GM12892 (cell line): ENCODE measurements around the gene WDR27.

ENCODE experiments used
- DNase-seq: peaks from one replicate; pipeline ENCODE4 v3.0.0; 2011; ENCODE audit not compliant: insufficient read length
- FAIRE-seq: peaks from 2 replicates; lab custom pipeline; 2011; peaks lifted over from hg19 to GRCh38; lab: Jason Lieb, UNC
- POLR2A ChIP-seq: IDR thresholded peaks from 2 replicates; pipeline ENCODE4 v1.6.1; 2011; ENCODE audit warnings: low read depth, low read length, control low read depth
- POLR2AphosphoS5 ChIP-seq: IDR thresholded peaks from 2 replicates; pipeline ENCODE4 v1.6.1; 2011; ENCODE audit warnings: low read depth, low read length, control low read depth
- TAF1 ChIP-seq: IDR thresholded peaks from 2 replicates; pipeline ENCODE4 v1.6.1; 2011; ENCODE audit warnings: low read depth, mild to moderate bottlenecking, control low read depth, low read length, borderline replicate concordance

WDR27 gene

DNA sequence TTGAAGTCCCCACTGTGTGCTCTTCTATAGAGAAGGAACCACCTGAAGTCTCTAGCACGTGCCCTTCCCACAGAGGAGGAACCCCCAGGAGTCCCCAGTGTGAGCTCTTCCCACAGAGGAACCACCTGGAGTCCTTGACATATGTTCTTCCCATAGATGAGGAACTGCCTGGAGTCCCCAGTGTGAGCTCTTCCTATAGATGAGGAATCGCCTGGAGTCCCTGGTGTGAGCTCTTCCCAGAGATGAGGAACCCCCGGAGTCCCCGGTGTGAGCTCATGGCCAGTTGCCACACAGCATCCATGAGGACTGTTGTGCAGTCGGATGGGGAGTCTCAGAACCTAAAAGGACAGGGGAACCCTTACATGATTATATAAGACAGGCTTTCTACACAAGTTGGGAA is 290.1 kb downstream of the WDR27 start:
- TF ChIP-seq TAF1 = no peak
- no peak for TF ChIP-seq POLR2AphosphoS5
- TF ChIP-seq POLR2A = no peak
- DNase-seq (no peak), FAIRE-seq (no peak)

DNA sequence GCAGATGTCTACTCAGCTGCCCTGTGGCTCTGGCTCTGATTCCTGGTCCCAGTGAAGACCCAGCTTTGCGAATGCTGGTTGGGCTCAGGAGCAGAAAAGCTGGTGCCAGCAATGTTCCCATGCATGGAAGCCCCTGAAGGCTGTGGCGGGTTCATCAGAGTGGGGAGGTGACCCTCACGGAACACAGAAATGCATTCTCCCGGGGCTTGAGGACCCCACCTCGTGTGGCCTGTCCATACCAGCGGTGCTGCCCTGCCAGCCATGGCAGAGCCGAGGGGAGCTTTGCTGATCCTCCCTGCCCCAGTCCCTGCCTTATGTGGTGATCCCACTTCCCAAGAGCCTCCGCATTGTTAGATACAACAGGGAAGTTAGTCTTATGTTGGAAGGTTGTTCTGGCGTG is 290.5 kb downstream of the WDR27 start:
- TF ChIP-seq POLR2AphosphoS5 = no peak
- TF ChIP-seq TAF1 = no peak
- no peak for TF ChIP-seq POLR2A
- FAIRE-seq = no peak
- DNase-seq = no peak

DNA sequence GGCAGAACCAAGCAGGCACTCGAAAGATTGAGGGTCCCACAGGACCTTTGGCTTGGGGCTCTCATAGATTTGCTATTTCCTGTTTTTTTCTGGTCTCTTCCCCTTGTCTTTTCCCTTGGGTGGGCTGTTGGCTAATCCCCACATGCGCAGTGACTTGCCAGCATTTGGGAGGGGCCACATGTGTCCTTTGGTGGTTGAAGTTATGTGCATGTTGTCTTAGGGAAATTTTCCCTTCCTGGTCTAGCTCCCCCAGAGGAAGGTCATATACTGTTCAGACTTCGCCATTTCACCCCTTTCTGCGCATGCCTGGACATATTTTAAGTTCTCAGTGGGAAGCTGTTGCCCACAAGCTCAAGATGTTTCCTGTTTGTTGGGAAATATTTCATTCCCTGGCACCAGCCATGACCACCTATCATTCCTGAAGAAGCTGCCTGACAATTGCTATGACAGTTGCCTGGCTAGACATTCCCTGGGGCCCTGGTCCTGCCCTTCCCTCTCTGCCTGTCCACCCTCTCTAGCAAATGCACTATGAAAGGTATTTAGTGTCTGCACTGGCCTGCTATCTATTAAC is 292.0 kb downstream of the WDR27 start:
- no peak for TF ChIP-seq POLR2AphosphoS5
- no peak for TF ChIP-seq POLR2A
- TF ChIP-seq TAF1 = no peak
- no peak for FAIRE-seq
- DNase-seq = no peak

DNA sequence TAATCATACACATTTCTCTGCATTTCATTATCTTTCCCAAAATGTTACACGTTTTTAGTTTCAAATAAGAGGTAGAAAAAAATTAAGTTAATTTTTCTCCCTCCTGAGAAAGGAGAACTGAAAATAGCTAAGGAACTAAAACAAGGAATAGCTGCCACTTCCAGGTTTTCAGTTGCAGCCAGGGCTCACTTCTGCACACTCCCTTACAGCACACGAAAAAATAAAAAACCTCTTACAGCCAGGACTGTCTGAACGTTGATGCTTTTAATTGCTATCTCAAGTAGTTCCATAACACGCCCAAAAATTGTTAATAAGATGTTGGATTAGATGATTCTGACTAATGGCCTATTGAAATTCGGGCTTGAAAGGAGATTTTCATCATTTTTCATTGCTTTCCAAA is 294.5 kb downstream of the WDR27 start:
- no peak for FAIRE-seq
- no peak for TF ChIP-seq TAF1
- no peak for DNase-seq
